ENCODE data around the gene EML5.

GRCh38 chr14:88746052-88746451 is 46.7 kb downstream of the EML5 start:
- TF ChIP-seq NFRKB (IDR thresholded peaks at IDR 0.05) = no peak
- no peak for TF ChIP-seq POLR2A (IDR thresholded peaks at IDR 0.05; ENCODE audit: insufficient read depth in 1 of 2, low read depth in 2 of 2, low read length in 2 of 2)
- TF ChIP-seq EP300 (IDR thresholded peaks at IDR 0.05; ENCODE audit: low read depth in 2 of 2, low read length in 2 of 2) = no peak
- no peak for TF ChIP-seq EP300 (CRISPR knock-in tag; IDR thresholded peaks at IDR 0.05; ENCODE audit: borderline replicate concordance)
